ENCODE measurements around the gene BAIAP2. TPM values are rescaled to one million over a fixed set of nuclear protein-coding genes. Genes with fewer than 3 reads are reported as not detected.
A peak's percentile ranks its signal among the peaks of the same experiment; 100 is the strongest.

BAIAP2 gene
- total RNA-seq, 1 donor from 2014 or later: 37.6 TPM

DNA sequence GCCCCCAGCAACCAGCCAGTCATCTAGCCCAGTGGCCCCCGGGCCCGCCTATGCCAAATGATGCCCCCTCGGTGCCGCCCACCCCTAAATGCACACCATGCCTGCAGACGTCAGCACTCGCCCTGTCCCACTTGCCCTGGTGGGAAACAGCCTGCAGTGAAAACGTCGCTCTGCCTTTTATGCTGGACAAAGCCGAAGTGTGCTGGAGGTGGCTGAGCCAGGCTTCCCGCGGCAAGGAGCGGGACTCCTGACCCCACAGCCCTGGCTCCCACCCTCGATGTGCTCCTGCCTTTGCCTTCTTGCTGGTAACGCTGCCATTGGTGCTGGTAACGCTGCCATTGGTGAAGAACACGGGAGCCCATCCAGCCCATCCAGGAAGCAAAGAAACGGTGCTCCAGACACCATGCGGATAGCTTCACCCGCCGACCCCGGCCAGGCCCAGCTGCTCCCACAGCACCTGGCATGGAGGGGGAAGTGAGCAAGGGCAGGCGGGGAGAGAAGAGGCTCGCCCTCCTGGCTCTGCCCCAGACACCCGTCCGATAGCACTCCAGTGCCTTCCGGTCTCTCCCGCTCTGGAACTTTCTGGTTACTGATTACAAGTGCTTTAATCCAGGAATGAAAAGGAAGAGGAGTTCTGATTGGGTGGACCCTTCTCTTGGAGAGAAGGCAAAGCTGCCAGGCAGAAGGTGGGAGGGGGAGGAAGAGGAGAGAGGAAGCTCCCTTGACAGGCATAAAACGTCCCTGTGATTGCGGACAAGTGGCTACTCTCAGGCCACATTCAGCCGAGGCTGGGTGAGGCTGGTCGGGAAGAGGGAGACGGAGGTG lies 4.0 kb upstream of the BAIAP2 start:
- Mint-ChIP-seq H3K9me3 (ENCODE audit: low read depth) (no peaks in the 10 kb centered on the region), H3K27ac (no peak overlapping the region), H3K27me3 (peaks cover 12% of the 10 kb centered on the region), H3K4me1 (ENCODE audit: low read depth) (peaks cover 25% of the 10 kb centered on the region), H3K4me3 (ENCODE audit: low read depth) (no peak overlapping the region), H3K36me3 (ENCODE audit: insufficient read depth) (no peaks in the 10 kb centered on the region)
- TF ChIP-seq, protein P1, sequence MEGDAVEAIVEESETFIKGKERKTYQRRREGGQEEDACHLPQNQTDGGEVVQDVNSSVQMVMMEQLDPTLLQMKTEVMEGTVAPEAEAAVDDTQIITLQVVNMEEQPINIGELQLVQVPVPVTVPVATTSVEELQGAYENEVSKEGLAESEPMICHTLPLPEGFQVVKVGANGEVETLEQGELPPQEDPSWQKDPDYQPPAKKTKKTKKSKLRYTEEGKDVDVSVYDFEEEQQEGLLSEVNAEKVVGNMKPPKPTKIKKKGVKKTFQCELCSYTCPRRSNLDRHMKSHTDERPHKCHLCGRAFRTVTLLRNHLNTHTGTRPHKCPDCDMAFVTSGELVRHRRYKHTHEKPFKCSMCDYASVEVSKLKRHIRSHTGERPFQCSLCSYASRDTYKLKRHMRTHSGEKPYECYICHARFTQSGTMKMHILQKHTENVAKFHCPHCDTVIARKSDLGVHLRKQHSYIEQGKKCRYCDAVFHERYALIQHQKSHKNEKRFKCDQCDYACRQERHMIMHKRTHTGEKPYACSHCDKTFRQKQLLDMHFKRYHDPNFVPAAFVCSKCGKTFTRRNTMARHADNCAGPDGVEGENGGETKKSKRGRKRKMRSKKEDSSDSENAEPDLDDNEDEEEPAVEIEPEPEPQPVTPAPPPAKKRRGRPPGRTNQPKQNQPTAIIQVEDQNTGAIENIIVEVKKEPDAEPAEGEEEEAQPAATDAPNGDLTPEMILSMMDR (IDR thresholded peaks at IDR 0.05; ENCODE audit: unreplicated experiment): no peak
- no peak for DNase-seq (ENCODE audit: low spot score, unreplicated experiment)

DNA sequence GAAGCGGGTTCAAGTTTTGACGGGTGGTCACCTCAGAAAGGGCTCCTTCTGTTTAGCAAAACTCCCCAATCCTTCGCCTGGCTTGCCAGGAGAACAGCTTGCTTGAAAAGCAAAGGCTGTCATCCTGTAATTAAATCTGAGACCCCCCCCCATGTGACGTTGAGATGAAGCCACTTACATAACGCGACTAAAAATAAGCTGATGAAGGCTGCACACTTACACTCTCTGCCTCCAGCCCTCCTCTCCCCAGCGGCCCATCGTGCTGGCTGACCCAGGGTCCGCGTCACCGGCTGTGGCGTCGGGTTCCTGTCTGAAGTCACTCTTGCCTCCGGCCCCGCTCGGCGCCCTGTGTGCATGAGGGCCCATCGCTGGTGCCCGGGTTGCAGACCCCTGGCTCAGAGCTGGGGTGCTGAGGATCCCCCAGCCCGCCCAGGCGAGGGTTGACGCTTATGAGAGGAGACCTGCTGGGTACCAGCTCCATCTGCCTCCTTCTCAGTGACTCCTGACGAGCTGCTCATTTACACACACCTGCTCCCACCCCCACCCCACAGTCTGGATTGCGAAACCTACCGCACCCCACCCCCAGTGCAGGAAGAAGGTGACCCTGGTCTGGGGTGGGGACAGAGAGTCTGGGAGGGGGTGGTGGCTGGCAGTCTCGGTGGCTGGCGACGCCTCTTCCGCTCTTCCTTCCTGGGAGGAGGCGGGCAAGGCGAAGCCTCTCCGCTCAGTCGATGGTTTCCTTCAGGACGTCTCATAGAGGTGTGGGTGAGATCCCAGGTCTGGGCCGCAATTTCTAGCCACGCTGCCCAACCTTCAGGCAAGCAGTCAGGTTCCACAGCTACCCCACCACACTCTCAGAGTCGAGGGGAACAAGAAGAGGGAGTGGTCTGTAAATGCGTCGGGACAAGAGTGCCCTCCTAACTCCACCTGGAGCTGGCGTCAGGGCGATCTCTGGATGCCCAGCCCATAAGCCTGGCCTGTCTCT lies 3.1 kb upstream of the BAIAP2 start:
- TF ChIP-seq, protein P1 (IDR thresholded peaks at IDR 0.05; ENCODE audit: unreplicated experiment): no peak
- H3K4me3 Mint-ChIP-seq (ENCODE audit: low read depth): no peak overlapping the region
- no peak for DNase-seq (ENCODE audit: low spot score, unreplicated experiment)

DNA sequence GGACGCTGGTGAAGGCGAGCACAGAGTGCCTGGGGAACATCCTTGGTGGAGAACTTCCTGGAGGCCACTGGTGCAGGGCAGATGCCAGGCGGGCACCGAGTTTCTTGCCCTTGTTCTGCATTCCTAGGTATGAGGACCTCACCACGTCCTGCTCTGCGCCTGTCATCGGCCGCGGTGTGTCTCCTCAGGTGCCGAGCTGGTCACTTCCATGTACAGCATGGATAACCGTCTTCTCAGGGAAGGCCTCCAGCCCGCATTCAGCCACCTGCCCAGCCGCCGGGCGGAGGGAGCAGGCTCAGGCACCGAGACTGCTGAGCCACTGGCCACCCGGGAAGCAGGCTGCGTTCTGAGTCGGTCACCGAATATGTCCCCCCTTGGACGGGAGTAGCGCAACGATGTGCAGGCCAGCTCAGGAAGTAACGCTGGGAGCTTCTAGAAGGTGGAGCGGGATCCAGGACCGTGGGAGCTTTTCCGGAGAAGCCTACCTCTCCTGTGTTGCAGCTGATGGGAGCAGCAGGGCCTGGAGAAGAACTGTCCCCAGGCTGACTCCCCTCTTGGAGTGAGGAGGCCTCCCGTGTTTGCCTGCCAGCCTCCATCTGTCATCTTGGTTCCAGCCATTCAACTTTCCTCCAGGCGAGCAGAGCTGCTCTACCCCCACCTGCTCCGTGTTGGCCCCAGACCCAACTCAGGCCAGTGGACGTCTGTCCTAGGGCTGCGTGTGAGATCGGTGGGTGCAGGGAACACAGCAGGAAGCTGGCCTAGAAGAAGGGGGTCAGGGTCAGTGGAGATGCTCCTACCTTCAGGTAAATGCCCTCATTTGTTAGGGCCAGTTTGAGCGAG lies 2.1 kb upstream of the BAIAP2 start:
- Mint-ChIP-seq H3K27me3 (peaks cover 4% of the 10 kb centered on the region), H3K36me3 (ENCODE audit: insufficient read depth) (peaks cover 4% of the 10 kb centered on the region), H3K27ac (peak overlapping the region; percentile 74), H3K4me3 (ENCODE audit: low read depth) (peak overlapping the region; percentile 87), H3K9me3 (ENCODE audit: low read depth) (no peaks in the 10 kb centered on the region), H3K4me1 (ENCODE audit: low read depth) (peaks cover 36% of the 10 kb centered on the region)
- TF ChIP-seq, protein P1 (IDR thresholded peaks at IDR 0.05; ENCODE audit: unreplicated experiment): no peak
- DNase-seq (ENCODE audit: low spot score, unreplicated experiment): no peak

More for the DNA sequence above, 3.1 kb upstream of the BAIAP2 start:
- Mint-ChIP-seq H3K27ac (peak overlapping the region; percentile 59), H3K4me1 (ENCODE audit: low read depth) (peaks cover 32% of the 10 kb centered on the region), H3K27me3 (peaks cover 8% of the 10 kb centered on the region), H3K9me3 (ENCODE audit: low read depth) (no peaks in the 10 kb centered on the region), H3K36me3 (ENCODE audit: insufficient read depth) (no peaks in the 10 kb centered on the region)

DNA sequence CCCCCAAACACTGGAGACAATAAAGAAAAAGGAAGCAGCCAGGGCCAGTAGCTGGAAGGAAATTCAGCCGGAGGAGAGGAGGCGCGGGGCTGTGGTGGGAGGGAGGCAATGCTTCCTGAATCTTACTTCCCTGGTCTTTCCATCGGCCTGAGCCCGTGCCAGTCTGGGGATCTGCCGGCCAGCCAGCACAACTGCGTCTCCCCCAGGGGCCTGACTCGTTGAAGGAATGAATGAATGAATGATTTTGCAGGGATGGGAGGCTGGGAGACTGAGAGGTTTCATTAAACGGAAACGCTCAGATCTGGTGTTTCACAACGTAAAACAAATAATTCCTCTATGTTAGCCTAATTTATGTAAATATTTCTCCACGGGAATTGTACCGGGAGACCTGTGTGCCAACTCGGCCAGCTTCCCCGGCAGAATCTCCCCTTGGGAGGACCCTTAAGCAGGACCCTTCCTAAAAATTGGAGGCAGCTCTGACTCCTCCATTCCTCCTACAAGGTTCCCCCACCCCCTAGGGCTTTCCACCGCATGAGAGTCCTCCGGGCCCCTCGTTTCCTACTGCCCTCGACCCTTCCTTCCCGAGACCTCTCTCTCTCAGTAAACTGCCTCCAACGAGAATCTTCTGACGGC lies 1.3 kb upstream of the BAIAP2 start:
- peak overlapping the region; percentile 67 for H3K27ac Mint-ChIP-seq
- H3K4me3 Mint-ChIP-seq (ENCODE audit: low read depth): peak overlapping the region; percentile 87
- peaks cover 39% of the 10 kb centered on the region for H3K4me1 Mint-ChIP-seq (ENCODE audit: low read depth)
- no peak for DNase-seq (ENCODE audit: low spot score, unreplicated experiment)
- peaks cover 4% of the 10 kb centered on the region for H3K27me3 Mint-ChIP-seq
- H3K36me3 Mint-ChIP-seq (ENCODE audit: insufficient read depth): peaks cover 4% of the 10 kb centered on the region
- TF ChIP-seq, protein P1 (IDR thresholded peaks at IDR 0.05; ENCODE audit: unreplicated experiment): no peak
- no peaks in the 10 kb centered on the region for H3K9me3 Mint-ChIP-seq (ENCODE audit: low read depth)

Measured in progenitor cell of endocrine pancreas (in vitro differentiated cells).